Activated CD8-positive, alpha-beta T cell treated with anti-CD3 and anti-CD28 coated beads for 36 hours (primary cell): ENCODE results near the gene ZNF208. TPM values are rescaled to one million over a fixed set of nuclear protein-coding genes. Genes with fewer than 3 reads are reported as not detected.

Experiments
- ATAC-seq: fragments of 200-7000 bp; cut with Tn5 transposase; one replicate; pipeline ENCODE4 v1.10.0; 2021; ENCODE audit warnings: mild to moderate bottlenecking, moderate library complexity
- CTCF ChIA-PET: fragments of 350-600 bp; sonication (Branson Sonifier 250); formaldehyde crosslinking; loops from one replicate; lab custom pipeline; 2021; ENCODE audit warnings: antibody characterized with exemption; lab: Charles Lee
- POLR2A ChIA-PET: fragments of 350-600 bp; sonication (Branson Sonifier 250); formaldehyde crosslinking; loops from one replicate; lab custom pipeline; 2021; ENCODE audit warnings: antibody characterized with exemption; lab: Charles Lee
- DNase-seq: peaks from one replicate; pipeline ENCODE4 v3.0.0-alpha.2; 2020
- H3K27ac Mint-ChIP-seq: one replicate; pipeline ENCODE4 v1.8.0; 2021; ENCODE audit warnings: mild to moderate bottlenecking, mixed read lengths
- H3K27me3 Mint-ChIP-seq: one replicate; pipeline ENCODE4 v1.8.0; 2021; ENCODE audit warnings: mixed read lengths
- H3K36me3 Mint-ChIP-seq: one replicate; pipeline ENCODE4 v1.8.0; 2021; ENCODE audit warnings: low read depth, mixed read lengths
- H3K4me1 Mint-ChIP-seq: one replicate; pipeline ENCODE4 v1.8.0; 2021; ENCODE audit warnings: low read depth, mixed read lengths
- H3K4me3 Mint-ChIP-seq: one replicate; pipeline ENCODE4 v1.8.0; 2021; ENCODE audit warnings: mild to moderate bottlenecking, moderate library complexity, mixed read lengths
- H3K9me3 Mint-ChIP-seq: one replicate; pipeline ENCODE4 v1.8.0; 2021; ENCODE audit warnings: mixed read lengths
- CTCF ChIP-seq: fragments of 200-600 bp; IDR thresholded peaks from one replicate; pipeline ENCODE4 v1.8.0; 2022; ENCODE audit warnings: antibody characterized with exemption, mild to moderate bottlenecking
- intact Hi-C: fragments of 100-400 bp; cut with micrococcal nuclease; formaldehyde crosslinking; loops from one replicate; pipeline ENCODE4 v1.10.0; 2022
- total RNA-seq, 2 experiments: library from RNA; stranded (reverse); gene quantifications; one replicate each; pipeline ENCODE4 v1.2.3, GENCODE V29; 2021

Gene ZNF208
- total RNA-seq, 2 experiments from 2014 or later, result 1.2 to 1.6 TPM

- no peaks in the 10 kb centered on the region for H3K27me3 Mint-ChIP-seq
- peaks cover 19% of the 10 kb centered on the region for H3K36me3 Mint-ChIP-seq
- DNase-seq (no peak), ATAC-seq (no peak)
- TF ChIP-seq CTCF, result no peak
- no peak overlapping the region for H3K27ac Mint-ChIP-seq
- ChIA-PET CTCF (no interaction called here), POLR2A (no interaction called here)
- H3K9me3 Mint-ChIP-seq, result peaks cover 63% of the 10 kb centered on the region
- no peak overlapping the region for H3K4me3 Mint-ChIP-seq
- no peaks in the 10 kb centered on the region for H3K4me1 Mint-ChIP-seq
- intact Hi-C loops, result no loop called here
Observed at GRCh38 chr19:21970466-21970865, 40.3 kb downstream of the ZNF208 start.

DNA sequence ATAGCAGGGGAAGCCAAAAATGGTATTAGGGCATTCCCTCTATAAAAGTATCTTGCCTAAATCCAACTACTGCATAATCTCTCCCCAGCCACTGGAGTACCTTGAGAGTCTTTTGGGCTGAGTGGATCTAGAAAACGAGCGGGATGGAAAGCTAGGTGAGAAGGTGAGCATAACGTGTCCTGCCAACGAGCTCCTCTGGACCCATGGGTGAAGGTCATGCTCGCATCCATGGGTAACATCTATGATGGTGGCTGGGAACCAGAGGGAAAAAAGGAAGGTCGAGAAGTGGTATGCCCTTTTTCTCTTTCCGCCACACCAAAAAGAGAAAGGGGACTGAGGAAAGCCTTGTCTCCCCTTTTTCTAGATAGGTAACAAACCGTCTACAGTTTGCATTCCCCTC is 63.0 kb downstream of the ZNF208 start:
- POLR2A ChIA-PET, result no interaction called here
- Mint-ChIP-seq H3K27me3 (no peaks in the 10 kb centered on the region), H3K4me1 (no peaks in the 10 kb centered on the region), H3K27ac (no peak overlapping the region), H3K4me3 (no peak overlapping the region), H3K9me3 (peaks cover 36% of the 10 kb centered on the region), H3K36me3 (peaks cover 2% of the 10 kb centered on the region)
- CTCF ChIA-PET, result no interaction called here
- intact Hi-C loops, result no loop called here
- TF ChIP-seq CTCF, result no peak
- DNase-seq (no peak), ATAC-seq (no peak)

DNA sequence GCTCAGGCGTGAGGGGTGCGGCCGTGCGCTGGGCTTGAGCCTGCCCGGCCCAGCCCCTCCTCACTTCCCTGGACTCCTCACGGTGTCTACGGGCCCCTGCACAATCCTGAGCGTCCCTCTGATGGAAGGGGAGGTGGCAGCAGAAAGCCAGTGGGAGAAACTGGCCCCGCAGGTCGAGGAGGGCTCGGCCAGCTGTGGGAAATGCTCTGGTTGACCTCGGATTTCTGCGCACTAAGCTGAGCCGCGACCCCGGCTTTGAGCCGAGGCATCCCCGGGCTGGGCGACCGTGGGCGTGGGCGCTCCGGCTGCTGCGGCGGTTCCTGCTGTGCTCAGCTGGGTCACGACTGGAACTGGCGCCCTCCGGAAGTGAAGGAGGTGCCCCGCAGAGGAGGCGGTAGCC is 70.1 kb downstream of the ZNF208 start:
- H3K9me3 Mint-ChIP-seq, result peaks cover 7% of the 10 kb centered on the region
- ChIA-PET POLR2A (no interaction called here), CTCF (no interaction called here)
- TF ChIP-seq CTCF, result no peak
- H3K4me1 Mint-ChIP-seq, result no peaks in the 10 kb centered on the region
- no peak overlapping the region for H3K27ac Mint-ChIP-seq
- intact Hi-C loops, result no loop called here
- ATAC-seq (no peak), DNase-seq (no peak)
- no peaks in the 10 kb centered on the region for H3K36me3 Mint-ChIP-seq
- no peak overlapping the region for H3K4me3 Mint-ChIP-seq
- no peaks in the 10 kb centered on the region for H3K27me3 Mint-ChIP-seq

GRCh38 chr19:21934593-21934992 is 76.2 kb downstream of the ZNF208 start:
- ATAC-seq, result no peak
- H3K4me1 Mint-ChIP-seq, result no peaks in the 10 kb centered on the region
- POLR2A ChIA-PET, result no interaction called here
- H3K9me3 Mint-ChIP-seq, result peaks cover 2% of the 10 kb centered on the region
- intact Hi-C loops, result no loop called here
- H3K27me3 Mint-ChIP-seq, result no peaks in the 10 kb centered on the region
- TF ChIP-seq CTCF, result no peak
- DNase-seq, result no peak
- no peak overlapping the region for H3K4me3 Mint-ChIP-seq
- H3K27ac Mint-ChIP-seq, result no peak overlapping the region
- H3K36me3 Mint-ChIP-seq, result no peaks in the 10 kb centered on the region
- CTCF ChIA-PET, result no interaction called here

- no peak overlapping the region for H3K4me3 Mint-ChIP-seq
- ChIA-PET CTCF (no interaction called here), POLR2A (no interaction called here)
- H3K36me3 Mint-ChIP-seq, result no peaks in the 10 kb centered on the region
- DNase-seq (no peak), ATAC-seq (no peak)
- no peaks in the 10 kb centered on the region for H3K27me3 Mint-ChIP-seq
- no peaks in the 10 kb centered on the region for H3K4me1 Mint-ChIP-seq
- H3K27ac Mint-ChIP-seq, result no peak overlapping the region
- no peaks in the 10 kb centered on the region for H3K9me3 Mint-ChIP-seq
- TF ChIP-seq CTCF, result no peak
- intact Hi-C loops, result no loop called here
Observed at GRCh38 chr19:21934131-21934530, 76.6 kb downstream of the ZNF208 start.
